Kidney (tissue), 14 donors: Measurements from ENCODE around the gene SERPINA3. TPM values are rescaled to one million over a fixed set of nuclear protein-coding genes. Genes with fewer than 3 reads are reported as not detected.

Experiments
- DNase-seq, 5 donors: peaks; one replicate each; pipeline ENCODE4 v3.0.0-alpha.2; 2013 to 2020
- FAIRE-seq: peaks from 2 replicates; lab custom pipeline; 2012; peaks lifted over from hg19 to GRCh38; lab: Jason Lieb, UNC
- H3K27ac ChIP-seq, 2 donors: one replicate each; pipeline ENCODE4 v1.7.0; 2013; ENCODE audit warnings: low read depth in 2 of 2, low read length in 2 of 2, inconsistent platforms in 1 of 2
- H3K27me3 ChIP-seq: one replicate; pipeline ENCODE4 v1.7.1; 2013; ENCODE audit warnings: low read length, inconsistent platforms; ENCODE audit not compliant: control insufficient read depth, insufficient read depth
- H3K36me3 ChIP-seq, 3 donors: one replicate each; pipeline versions ENCODE4 v1.7.0 to v1.7.1; 2013; ENCODE audit warnings: low read length in 3 of 3, control low read depth in 1 of 3, inconsistent platforms in 1 of 3; ENCODE audit not compliant: insufficient read depth in 3 of 3, control insufficient read depth in 2 of 3
- H3K4me1 ChIP-seq, 3 donors: one replicate each; pipeline versions ENCODE4 v1.7.0 to v1.7.1; 2013; ENCODE audit warnings: low read length in 3 of 3, inconsistent platforms in 1 of 3, low read depth in 1 of 3; ENCODE audit not compliant: control insufficient read depth in 2 of 3, insufficient read depth in 2 of 3
- H3K4me3 ChIP-seq, 3 donors: one replicate each; pipeline versions ENCODE4 v1.7.0 to v1.8.1; 2013; ENCODE audit warnings: low read length in 3 of 3, control low read depth in 1 of 3, inconsistent platforms in 1 of 3
- H3K9ac ChIP-seq, 3 donors: one replicate each; pipeline versions ENCODE4 v1.7.0 to v1.7.1; 2013; ENCODE audit warnings: low read length in 3 of 3, control low read depth in 1 of 3, inconsistent platforms in 1 of 3
- H3K9me3 ChIP-seq, 3 donors: one replicate each; pipeline versions ENCODE4 v1.7.0 to v1.7.1; 2013; ENCODE audit warnings: low read length in 3 of 3, control low read depth in 1 of 3, inconsistent platforms in 1 of 3; ENCODE audit not compliant: control insufficient read depth in 2 of 3, insufficient read depth in 1 of 3
- intact Hi-C: fragments of 100-400 bp; cut with DNase I; formaldehyde crosslinking; loops from one replicate; pipeline ENCODE4 v1.11.1; 2022
- polyA plus RNA-seq: library from polyadenylated mRNA; stranded (reverse); fragments of 350-450 nt; fragmentation: Illumina TruSeq; extraction: RNeasy Lipid Tissue Mini Kit (QIAGEN cat#74804); gene quantifications from one replicate; pipeline ENCODE4 v1.2.3, GENCODE V29; 2014; ENCODE audit warnings: low read depth, low replicate concordance; ENCODE audit not compliant: insufficient read depth
- total RNA-seq: library from RNA; stranded (reverse); fragmentation: NEBNext Ultra II Directional; extraction: Animal tissue kit (Norgen Biotek cat#: 25700); gene quantifications from one replicate; pipeline ENCODE4 v1.2.1, GENCODE V29; 2021
- TF ChIP-seq, protein P1 (sequence below): IDR thresholded peaks from 3 replicates; pipeline ENCODE4 v1.5.1; 2012; ENCODE audit warnings: mild to moderate bottlenecking, moderate library complexity, borderline replicate concordance; ENCODE audit not compliant: insufficient read depth; ENCODE audit errors: extremely low read depth
- donor health status: control.
- donor health status: control.
- donor health status: control.
- donor health status: control.
- donor health status: control.
- donor health status: DM: yes; HTN: yes; CAD: no.
- donor health status: Normal renal cell carcinoma (clear cell type).

Gene SERPINA3
- total and polyA plus RNA-seq, 2 donors from 2014 or later, result 786 to 1,762 TPM

DNA sequence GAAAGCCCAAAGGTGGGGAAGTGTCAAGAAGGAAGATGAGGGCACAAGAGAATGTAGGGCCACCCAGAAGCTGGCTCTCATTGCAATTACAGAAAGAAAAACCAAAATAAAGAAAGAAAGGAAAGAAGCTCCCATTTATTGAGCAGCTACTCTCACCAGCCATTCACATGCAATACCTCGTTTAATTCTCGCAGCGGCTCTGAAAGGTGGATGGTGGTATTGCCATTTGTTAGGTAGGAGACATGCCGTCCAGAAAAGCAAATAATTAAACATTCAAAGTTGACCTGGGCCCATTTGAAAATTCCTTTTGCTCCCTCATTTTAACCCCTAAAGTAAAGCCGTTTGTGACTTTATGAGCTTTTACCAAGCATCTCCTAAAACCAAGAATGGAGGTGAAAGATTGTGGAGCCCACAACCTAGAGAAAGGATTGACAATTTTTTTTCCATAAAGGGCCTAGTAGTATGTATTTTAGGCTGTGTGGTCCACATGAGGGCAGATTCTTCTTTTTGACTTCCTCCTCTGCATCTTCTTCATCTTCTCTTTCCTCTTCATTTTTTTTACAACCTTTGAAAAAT, 5.3 kb downstream of the SERPINA3 start:
- TF ChIP-seq, protein P1, sequence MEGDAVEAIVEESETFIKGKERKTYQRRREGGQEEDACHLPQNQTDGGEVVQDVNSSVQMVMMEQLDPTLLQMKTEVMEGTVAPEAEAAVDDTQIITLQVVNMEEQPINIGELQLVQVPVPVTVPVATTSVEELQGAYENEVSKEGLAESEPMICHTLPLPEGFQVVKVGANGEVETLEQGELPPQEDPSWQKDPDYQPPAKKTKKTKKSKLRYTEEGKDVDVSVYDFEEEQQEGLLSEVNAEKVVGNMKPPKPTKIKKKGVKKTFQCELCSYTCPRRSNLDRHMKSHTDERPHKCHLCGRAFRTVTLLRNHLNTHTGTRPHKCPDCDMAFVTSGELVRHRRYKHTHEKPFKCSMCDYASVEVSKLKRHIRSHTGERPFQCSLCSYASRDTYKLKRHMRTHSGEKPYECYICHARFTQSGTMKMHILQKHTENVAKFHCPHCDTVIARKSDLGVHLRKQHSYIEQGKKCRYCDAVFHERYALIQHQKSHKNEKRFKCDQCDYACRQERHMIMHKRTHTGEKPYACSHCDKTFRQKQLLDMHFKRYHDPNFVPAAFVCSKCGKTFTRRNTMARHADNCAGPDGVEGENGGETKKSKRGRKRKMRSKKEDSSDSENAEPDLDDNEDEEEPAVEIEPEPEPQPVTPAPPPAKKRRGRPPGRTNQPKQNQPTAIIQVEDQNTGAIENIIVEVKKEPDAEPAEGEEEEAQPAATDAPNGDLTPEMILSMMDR, result no peak
- FAIRE-seq, result no peak
- no peak overlapping the region for H3K9ac ChIP-seq
- H3K9me3 ChIP-seq, result peaks cover 0 to 33% (median 7%) of the 10 kb centered on the region in 3 donors
- no peaks in the 10 kb centered on the region for H3K36me3 ChIP-seq
- DNase-seq, result no peak
- no peak overlapping the region for H3K27ac ChIP-seq
- intact Hi-C loops, result no loop called here
- H3K27me3 ChIP-seq, result no peaks in the 10 kb centered on the region
- H3K4me1 ChIP-seq, result no peaks in the 10 kb centered on the region
- H3K4me3 ChIP-seq, result no peak overlapping the region

DNA sequence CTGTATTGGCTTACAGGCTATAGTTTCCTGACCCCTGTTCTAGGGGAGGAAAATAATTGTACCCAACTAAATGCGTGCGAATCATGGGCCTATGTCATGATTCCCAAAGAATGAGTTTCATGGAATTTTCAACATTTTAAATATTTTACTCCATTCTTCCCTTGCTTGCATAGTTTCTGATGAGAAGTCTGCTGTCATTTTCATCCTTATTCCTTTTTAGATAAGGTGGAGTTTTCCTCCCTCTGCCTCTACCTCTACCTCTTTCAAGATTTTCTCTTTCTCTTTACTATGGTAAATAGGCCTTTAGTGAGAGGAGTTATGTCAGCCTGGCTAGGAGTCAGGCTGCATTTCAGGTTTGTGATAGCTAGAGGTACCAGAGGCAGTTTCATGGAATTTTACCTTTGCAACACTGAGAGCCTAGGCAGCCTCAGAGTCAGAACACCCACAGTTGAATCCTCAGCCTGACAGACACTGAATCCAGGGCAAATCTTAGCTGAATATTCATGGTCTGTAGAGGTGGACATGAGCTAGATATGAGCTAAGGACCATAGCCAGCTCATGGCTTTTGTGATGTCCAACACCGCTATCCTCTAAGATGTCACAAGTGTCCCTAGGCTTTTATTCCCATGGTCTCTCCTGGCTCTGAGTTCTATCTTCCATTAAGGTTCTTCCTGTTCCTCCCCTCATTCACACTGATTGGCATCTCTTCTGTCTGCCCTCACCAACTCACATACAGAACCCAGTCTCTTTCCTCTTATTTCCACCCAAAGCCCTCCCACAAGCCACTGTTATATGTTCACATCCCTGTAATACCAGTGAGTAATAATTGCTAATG, 6.0 kb downstream of the SERPINA3 start:
- no peak for DNase-seq
- TF ChIP-seq, protein P1, result no peak
- Histone ChIP-seq H3K9ac (no peak overlapping the region), H3K27ac (no peak overlapping the region), H3K27me3 (no peaks in the 10 kb centered on the region), H3K9me3 (peaks cover 0 to 33% (median 7%) of the 10 kb centered on the region in 3 donors), H3K4me1 (no peaks in the 10 kb centered on the region), H3K4me3 (no peak overlapping the region), H3K36me3 (no peaks in the 10 kb centered on the region)
- intact Hi-C loops, result no loop called here
- no peak for FAIRE-seq

DNA sequence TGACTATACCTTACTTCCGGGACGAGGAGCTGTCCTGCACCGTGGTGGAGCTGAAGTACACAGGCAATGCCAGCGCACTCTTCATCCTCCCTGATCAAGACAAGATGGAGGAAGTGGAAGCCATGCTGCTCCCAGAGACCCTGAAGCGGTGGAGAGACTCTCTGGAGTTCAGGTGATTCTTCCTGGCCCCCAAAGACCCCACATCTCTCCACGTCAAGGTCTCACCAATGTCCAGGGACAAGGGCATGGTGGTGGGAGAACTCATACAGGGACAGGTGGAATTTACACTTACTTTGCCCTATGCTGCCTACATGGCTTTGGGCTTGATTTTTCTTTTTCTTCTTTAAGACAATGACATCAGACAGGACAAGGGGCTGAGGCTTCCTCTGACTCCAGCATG, 7.1 kb downstream of the SERPINA3 start:
- no peak for FAIRE-seq
- H3K4me3 ChIP-seq, result no peak overlapping the region
- TF ChIP-seq, protein P1, result no peak
- DNase-seq, result no peak
- no peaks in the 10 kb centered on the region for H3K36me3 ChIP-seq
- H3K4me1 ChIP-seq, result no peaks in the 10 kb centered on the region
- H3K9me3 ChIP-seq, result peaks cover 0 to 33% (median 7%) of the 10 kb centered on the region in 3 donors
- H3K9ac ChIP-seq, result no peak overlapping the region
- no peak overlapping the region for H3K27ac ChIP-seq
- H3K27me3 ChIP-seq, result no peaks in the 10 kb centered on the region
- intact Hi-C loops, result no loop called here
